Suprapubic skin (tissue), 3 donors: ENCODE measurements around the gene FAM171A2.

Source experiments
- POLR2A ChIP-seq, 2 donors: fragments of 450-650 bp; IDR thresholded peaks; one replicate each; pipeline ENCODE4 v1.6.1; 2017; ENCODE audit warnings: antibody characterized with exemption in 2 of 2, mild to moderate bottlenecking in 2 of 2, moderate library complexity in 2 of 2
- TF ChIP-seq, protein P1 (sequence below), 2 donors: fragments of 200-600 bp in 1 of 2; fragments of 450-650 bp in 1 of 2; sonication (generic) in 1 of 2; IDR thresholded peaks; one replicate each; pipeline ENCODE4 v1.5.1; 2016 to 2019; ENCODE audit warnings: antibody characterized with exemption in 2 of 2, mild to moderate bottlenecking in 1 of 2, moderate library complexity in 1 of 2

DNA sequence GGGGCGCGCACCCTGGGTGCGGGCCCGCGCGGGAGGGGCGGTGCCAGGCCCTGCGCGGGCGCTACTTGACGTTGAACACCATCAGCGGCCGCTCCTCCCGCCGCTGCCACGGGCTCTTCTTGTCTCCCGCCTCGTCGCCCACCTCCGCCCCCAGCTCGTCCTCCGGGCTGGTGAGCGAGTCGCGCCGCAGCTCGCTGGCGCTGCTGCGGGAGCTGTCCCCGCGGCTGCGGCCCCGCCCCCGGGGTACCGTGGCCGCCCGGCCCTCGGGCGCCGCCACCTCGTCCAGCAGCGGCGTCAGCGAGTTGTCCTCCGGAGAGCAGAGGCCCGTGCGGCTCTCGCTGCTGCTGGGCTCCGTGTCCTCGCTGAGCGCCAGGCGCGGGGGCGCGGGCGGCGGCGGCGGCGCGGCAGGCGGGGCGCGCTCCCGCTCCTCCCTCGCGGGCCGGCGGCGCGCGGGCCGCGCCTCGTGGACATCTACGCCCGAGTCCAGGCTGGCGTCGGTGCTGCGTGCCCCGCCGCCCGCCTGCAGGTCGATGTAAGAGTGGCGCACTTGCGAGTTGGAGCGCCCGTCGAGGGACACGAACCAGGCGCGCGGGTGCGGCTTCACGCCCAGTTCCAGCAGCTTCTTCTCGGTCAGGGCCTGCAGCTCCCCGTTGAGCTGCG, 9.9 kb downstream of the FAM171A2 start:
- TF ChIP-seq POLR2A (IDR thresholded peaks at IDR 0.05), result no peak
- TF ChIP-seq, protein P1, sequence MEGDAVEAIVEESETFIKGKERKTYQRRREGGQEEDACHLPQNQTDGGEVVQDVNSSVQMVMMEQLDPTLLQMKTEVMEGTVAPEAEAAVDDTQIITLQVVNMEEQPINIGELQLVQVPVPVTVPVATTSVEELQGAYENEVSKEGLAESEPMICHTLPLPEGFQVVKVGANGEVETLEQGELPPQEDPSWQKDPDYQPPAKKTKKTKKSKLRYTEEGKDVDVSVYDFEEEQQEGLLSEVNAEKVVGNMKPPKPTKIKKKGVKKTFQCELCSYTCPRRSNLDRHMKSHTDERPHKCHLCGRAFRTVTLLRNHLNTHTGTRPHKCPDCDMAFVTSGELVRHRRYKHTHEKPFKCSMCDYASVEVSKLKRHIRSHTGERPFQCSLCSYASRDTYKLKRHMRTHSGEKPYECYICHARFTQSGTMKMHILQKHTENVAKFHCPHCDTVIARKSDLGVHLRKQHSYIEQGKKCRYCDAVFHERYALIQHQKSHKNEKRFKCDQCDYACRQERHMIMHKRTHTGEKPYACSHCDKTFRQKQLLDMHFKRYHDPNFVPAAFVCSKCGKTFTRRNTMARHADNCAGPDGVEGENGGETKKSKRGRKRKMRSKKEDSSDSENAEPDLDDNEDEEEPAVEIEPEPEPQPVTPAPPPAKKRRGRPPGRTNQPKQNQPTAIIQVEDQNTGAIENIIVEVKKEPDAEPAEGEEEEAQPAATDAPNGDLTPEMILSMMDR (IDR thresholded peaks at IDR 0.05), result no peak
